NCI-H2171 treated with DMSO at 0.1 percent for 48 hours (cell line): ENCODE results near the gene PCDHAC2.

ENCODE experiments used
- DNase-seq: peaks from one replicate; lab custom pipeline; 2025; lab: John Stamatoyannopoulos, UW

The PCDHAC2 gene

GRCh38 chr5:140988608-140989007 is 22.3 kb downstream of the PCDHAC2 start:
- DNase-seq, result no peak

GRCh38 chr5:140989254-140990020 is 23.2 kb downstream of the PCDHAC2 start:
- no peak for DNase-seq

DNA sequence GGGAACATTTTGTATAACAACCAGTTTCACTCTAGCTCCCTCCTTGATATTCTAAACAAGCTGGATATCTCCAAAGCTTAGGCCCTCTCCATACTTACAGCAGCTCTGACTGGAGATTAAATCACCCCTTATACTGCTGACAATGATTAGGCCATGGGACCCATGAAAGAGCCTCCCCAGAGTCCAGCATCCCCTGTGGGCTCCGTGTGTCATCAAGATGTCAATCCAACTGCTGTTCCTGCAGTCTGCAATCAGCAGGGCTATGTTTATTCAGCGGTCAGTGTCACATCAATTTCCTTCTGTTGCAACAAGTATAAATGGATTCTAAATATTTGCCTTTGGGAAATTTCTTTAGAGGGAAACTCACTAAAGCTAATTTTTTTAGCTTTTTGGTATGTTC is 26.6 kb downstream of the PCDHAC2 start:
- no peak for DNase-seq

DNA sequence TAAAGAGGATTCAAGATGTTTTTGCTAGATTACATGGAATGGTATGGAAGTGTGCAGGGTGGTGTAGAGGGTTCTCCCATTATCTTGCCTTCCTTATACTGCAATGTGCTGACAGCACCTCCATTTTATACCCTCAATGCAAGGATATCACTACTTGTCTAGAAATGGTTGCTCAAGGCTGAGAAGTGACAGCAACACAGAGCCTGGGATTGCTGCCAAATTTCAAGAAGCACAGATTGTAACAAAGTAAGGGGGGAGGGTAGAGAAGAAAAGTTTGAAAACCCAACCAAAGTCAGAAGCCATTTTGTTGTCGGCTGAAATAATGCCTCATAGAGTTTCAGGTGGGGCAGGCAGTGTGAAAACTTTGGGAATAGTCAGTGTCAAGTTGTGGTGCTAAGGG is 29.8 kb downstream of the PCDHAC2 start:
- DNase-seq, result peak; percentile 43

DNA sequence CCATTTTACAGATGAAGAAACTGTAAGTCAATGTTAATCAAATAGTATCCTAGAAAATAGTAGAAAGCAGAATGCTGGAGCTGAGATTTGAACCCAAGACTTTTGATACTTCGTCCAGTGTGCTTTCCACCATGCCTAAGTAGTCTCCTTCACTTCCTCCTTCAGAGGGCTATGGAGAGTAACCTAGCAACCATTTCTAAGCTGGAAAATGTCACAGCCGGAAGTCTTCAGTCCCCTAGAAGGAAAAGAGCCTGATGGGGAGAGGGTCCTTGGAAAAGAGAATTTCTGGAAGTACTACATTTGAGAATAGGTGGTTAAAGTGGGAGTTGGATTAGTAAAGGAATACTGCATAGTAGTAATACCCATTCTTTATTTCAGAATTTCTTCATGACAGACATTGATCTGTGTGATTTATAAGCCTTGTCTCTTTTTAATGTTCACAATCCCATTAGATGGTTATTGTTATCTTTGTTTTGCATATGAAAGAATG is 32.7 kb downstream of the PCDHAC2 start:
- no peak for DNase-seq

DNA sequence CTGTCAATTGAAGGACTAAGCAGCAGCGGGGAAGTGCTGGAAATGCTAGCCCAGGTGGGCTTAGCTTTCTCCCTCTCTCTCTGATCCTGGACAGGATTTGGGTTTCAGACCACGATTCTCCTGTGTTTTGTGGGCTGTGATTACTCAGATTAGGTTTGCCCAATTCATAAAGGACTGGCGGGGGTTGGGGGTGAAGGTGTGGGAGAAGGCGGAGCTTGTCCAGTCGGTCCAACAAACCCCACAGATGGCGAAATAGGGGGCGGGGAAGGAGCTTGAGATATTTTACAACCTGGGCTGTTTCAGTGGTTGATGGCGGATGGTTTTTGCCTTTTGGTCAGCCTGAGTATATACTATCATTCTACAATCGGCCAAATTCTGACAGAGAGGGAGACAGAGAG is 35.2 kb downstream of the PCDHAC2 start:
- no peak for DNase-seq

DNA sequence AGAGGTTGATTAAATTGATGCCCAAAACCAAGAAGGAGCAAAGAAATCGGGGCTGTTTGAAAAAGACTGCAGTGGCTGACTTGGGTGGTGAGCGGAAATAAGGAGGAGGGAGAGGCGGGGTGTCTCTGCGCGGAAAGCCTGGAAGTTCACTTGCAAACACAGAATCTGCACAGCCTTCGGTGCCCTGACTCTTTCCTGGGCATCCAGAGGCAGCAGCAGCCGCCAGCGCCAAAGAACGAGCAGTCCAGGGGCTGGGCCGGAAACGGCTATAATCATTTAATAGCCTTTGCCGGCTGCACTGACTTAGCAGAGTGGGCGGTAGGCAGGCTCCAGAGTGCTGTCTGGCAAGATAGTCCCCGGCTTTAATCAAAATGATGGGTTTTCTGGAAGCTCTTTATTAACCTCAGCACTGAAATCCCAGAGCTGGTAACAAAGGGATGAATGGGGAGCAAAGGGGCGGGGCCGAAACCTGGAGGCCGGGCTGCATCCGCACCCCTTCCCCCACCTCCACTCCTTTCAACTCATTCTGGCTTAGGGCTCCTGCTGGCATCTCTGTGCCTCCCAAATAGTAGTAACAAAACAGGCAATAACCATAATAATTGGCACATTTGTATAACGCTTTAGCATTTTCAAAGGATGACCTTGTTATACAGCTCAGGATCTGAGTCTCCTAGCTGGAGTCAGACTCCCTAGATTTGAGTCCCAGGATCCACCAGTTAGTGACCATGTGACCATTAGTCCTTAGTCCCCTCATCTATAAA is 35.7 kb downstream of the PCDHAC2 start:
- DNase-seq, result no peak

- DNase-seq, result no peak
These were observed 36.3 kb downstream of the PCDHAC2 start for GRCh38 chr5:141002605-141002965.

GRCh38 chr5:141003031-141003430 is 36.8 kb downstream of the PCDHAC2 start:
- no peak for DNase-seq

GRCh38 chr5:141003791-141004611 is 37.7 kb downstream of the PCDHAC2 start:
- DNase-seq, result no peak

GRCh38 chr5:141007791-141008190 is 41.5 kb downstream of the PCDHAC2 start:
- DNase-seq, result no peak

GRCh38 chr5:141010047-141010793 is 43.9 kb downstream of the PCDHAC2 start:
- no peak for DNase-seq

DNA sequence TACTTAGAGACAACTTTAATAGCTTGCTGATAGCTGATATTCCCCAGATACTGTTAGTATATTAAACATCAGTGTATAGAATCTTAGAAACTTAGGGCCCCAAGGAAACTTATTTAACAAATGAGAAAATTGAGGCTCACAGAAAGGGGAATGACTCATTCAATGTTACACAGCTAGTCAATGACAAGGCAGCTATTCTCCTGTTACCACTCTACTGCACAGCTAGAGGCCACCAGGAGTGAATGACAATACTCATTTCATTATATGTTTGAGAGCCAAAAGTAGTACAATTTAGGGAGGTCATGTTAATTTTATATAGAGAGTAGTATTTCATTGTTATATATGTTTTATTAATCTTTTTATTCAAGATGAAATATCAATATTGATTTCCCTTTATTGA is 51.7 kb downstream of the PCDHAC2 start:
- no peak for DNase-seq
